ENCODE measurements around the gene WNT3A.
A peak's percentile ranks its signal among the peaks of the same experiment; 100 is the strongest.

WNT3A gene

GRCh38 chr1:228070173-228070572 lies 63.4 kb downstream of the WNT3A start:
- DNase-seq (ENCODE audit: low read depth, low spot score) = no peak

- DNase-seq (ENCODE audit: low read depth, low spot score) = no peak
Measured at GRCh38 chr1:228070851-228071250, 64.1 kb downstream of the WNT3A start.

GRCh38 chr1:228071839-228072657 lies 65.2 kb downstream of the WNT3A start:
- DNase-seq (ENCODE audit: low read depth, low spot score) = no peak

- no peak for DNase-seq (ENCODE audit: low read depth, low spot score)
Measured at GRCh38 chr1:228072658-228073043, 65.9 kb downstream of the WNT3A start.

- DNase-seq (ENCODE audit: low read depth, low spot score) = no peak
Measured at GRCh38 chr1:228073061-228073856, 66.5 kb downstream of the WNT3A start.

GRCh38 chr1:228073857-228074545 lies 67.2 kb downstream of the WNT3A start:
- DNase-seq (ENCODE audit: low read depth, low spot score) = no peak

- no peak for DNase-seq (ENCODE audit: low read depth, low spot score)
Measured at GRCh38 chr1:228074954-228075730, 68.3 kb downstream of the WNT3A start.

- DNase-seq (ENCODE audit: low read depth, low spot score) = no peak
Measured at GRCh38 chr1:228075801-228076271, 69.0 kb downstream of the WNT3A start.

- DNase-seq (ENCODE audit: low read depth, low spot score) = no peak
Measured at GRCh38 chr1:228076796-228077430, 70.1 kb downstream of the WNT3A start.

- no peak for DNase-seq (ENCODE audit: low read depth, low spot score)
Measured at GRCh38 chr1:228077565-228078330, 71.0 kb downstream of the WNT3A start.

GRCh38 chr1:228079013-228079412 lies 72.2 kb downstream of the WNT3A start:
- no peak for DNase-seq (ENCODE audit: low read depth, low spot score)

- no peak for DNase-seq (ENCODE audit: low read depth, low spot score)
Measured at GRCh38 chr1:228079601-228080263, 72.9 kb downstream of the WNT3A start.

GRCh38 chr1:228081144-228081543 lies 74.3 kb downstream of the WNT3A start:
- no peak for DNase-seq (ENCODE audit: low read depth, low spot score)

- no peak for DNase-seq (ENCODE audit: low read depth, low spot score)
Measured at GRCh38 chr1:228081578-228082213, 74.9 kb downstream of the WNT3A start.

- DNase-seq (ENCODE audit: low read depth, low spot score) = peak; percentile 88
Measured at GRCh38 chr1:228082214-228082917, 75.6 kb downstream of the WNT3A start, which contains the start of gene ARF1. Gene ARF1 (plus strand): TSS chr1:228082708. CDS start chr1:228097115, 14,407 bp downstream.

- no peak for DNase-seq (ENCODE audit: low read depth, low spot score)
Measured at GRCh38 chr1:228082918-228083870, 76.4 kb downstream of the WNT3A start.

- DNase-seq (ENCODE audit: low read depth, low spot score) = no peak
Measured at GRCh38 chr1:228083871-228084278, 77.1 kb downstream of the WNT3A start.
